ENCODE measurements around the gene PHKB. TPM values are rescaled to one million over a fixed set of nuclear protein-coding genes. Genes with fewer than 3 reads are reported as not detected.

Gene PHKB
- total and polyA plus RNA-seq, 2 donors (not counting 1 experiment from before 2014, with no cell fraction given), result 79.0 to 103 TPM

GRCh38 chr16:47490471-47490870, 29.3 kb downstream of the PHKB start:
- Histone ChIP-seq H3K4me1 (ENCODE audit: control insufficient read depth, extremely low read depth, insufficient read depth, low read length) (no peaks in the 10 kb centered on the region), H2AFZ (ENCODE audit: low read length) (no peak overlapping the region), H3K27me3 (ENCODE audit: control insufficient read depth, insufficient read depth, low read length) (no peaks in the 10 kb centered on the region), H3K4me2 (ENCODE audit: extremely low read depth, insufficient read depth, low read length) (no peak overlapping the region), H3K9me3 (ENCODE audit: control insufficient read depth, insufficient read depth, low read depth, low read length) (no peaks in the 10 kb centered on the region), H3K27ac (ENCODE audit: insufficient read depth, low read length) (no peak overlapping the region), H3K4me3 (replicated peaks in 1 of 4; ENCODE audit: control extremely low read depth in 1 of 4, insufficient read depth in 1 of 4, low read depth in 3 of 4, low read length in 4 of 4) (no peak overlapping the region), H4K20me1 (ENCODE audit: control insufficient read depth, extremely low read depth, insufficient read depth, low read length) (no peaks in the 10 kb centered on the region), H3K9ac (ENCODE audit: insufficient read depth, low read length) (no peak overlapping the region), H3K36me3 (ENCODE audit: control insufficient read depth, insufficient read depth, low read length) (no peaks in the 10 kb centered on the region), H3K79me2 (ENCODE audit: control insufficient read depth, insufficient read depth, low read length) (peaks cover 2% of the 10 kb centered on the region)
- TF ChIP-seq EZH2 (IDR thresholded peaks at IDR 0.05; ENCODE audit: low read length, missing control alignments) (no peak), CTCF (conservative IDR thresholded peaks at IDR 0.05 in 1 of 2, IDR thresholded peaks at IDR 0.05 in 1 of 2; ENCODE audit: low read depth in 1 of 2, low read length in 2 of 2) (no peak)
- no peak for DNase-seq (ENCODE audit: low read depth in 2 of 2)

- H3K9ac ChIP-seq (ENCODE audit: insufficient read depth, low read length), result no peak overlapping the region
These were observed 30.9 kb downstream of the PHKB start for GRCh38 chr16:47492036-47492427.

More at GRCh38 chr16:47492036-47492427, 30.9 kb downstream of the PHKB start:
- no peak overlapping the region for H3K4me3 ChIP-seq (replicated peaks in 1 of 4; ENCODE audit: control extremely low read depth in 1 of 4, insufficient read depth in 1 of 4, low read depth in 3 of 4, low read length in 4 of 4)
- H2AFZ ChIP-seq (ENCODE audit: low read length), result no peak overlapping the region
- no peaks in the 10 kb centered on the region for H3K27me3 ChIP-seq (ENCODE audit: control insufficient read depth, insufficient read depth, low read length)
- no peak for DNase-seq (ENCODE audit: low read depth in 2 of 2)
- H4K20me1 ChIP-seq (ENCODE audit: control insufficient read depth, extremely low read depth, insufficient read depth, low read length), result no peaks in the 10 kb centered on the region
- TF ChIP-seq CTCF (conservative IDR thresholded peaks at IDR 0.05 in 1 of 2, IDR thresholded peaks at IDR 0.05 in 1 of 2; ENCODE audit: low read depth in 1 of 2, low read length in 2 of 2), result no peak
- TF ChIP-seq EZH2 (IDR thresholded peaks at IDR 0.05; ENCODE audit: low read length, missing control alignments), result no peak
- H3K4me2 ChIP-seq (ENCODE audit: extremely low read depth, insufficient read depth, low read length), result no peak overlapping the region
- no peaks in the 10 kb centered on the region for H3K9me3 ChIP-seq (ENCODE audit: control insufficient read depth, insufficient read depth, low read depth, low read length)
- H3K79me2 ChIP-seq (ENCODE audit: control insufficient read depth, insufficient read depth, low read length), result peaks cover 2% of the 10 kb centered on the region
- H3K27ac ChIP-seq (ENCODE audit: insufficient read depth, low read length), result no peak overlapping the region
- no peaks in the 10 kb centered on the region for H3K4me1 ChIP-seq (ENCODE audit: control insufficient read depth, extremely low read depth, insufficient read depth, low read length)
- H3K36me3 ChIP-seq (ENCODE audit: control insufficient read depth, insufficient read depth, low read length), result no peaks in the 10 kb centered on the region
